ENCODE data around the gene GNA14. TPM values are rescaled to one million over a fixed set of nuclear protein-coding genes. Genes with fewer than 3 reads are reported as not detected.

Gene GNA14
- total and polyA plus RNA-seq, 2 donors (not counting 3 experiments of a cell fraction or from before 2014, with no cell fraction given) = 2.1 to 3.3 TPM

- FAIRE-seq = peak; percentile 85
- intact Hi-C loops (cut with micrococcal nuclease) = loop anchor here (1.0 to 5.0 kb wide), 2 partner anchors 49 to 88 kb away; no protein-coding TSS in a partner anchor
- CTCF ChIA-PET = interaction anchor here (0.9 to 1.9 kb wide), 14 partner anchors 10 to 458 kb away, joined by 3 to 30 read pairs (median 5); partner anchors contain the start of gene GNA14
Measured at GRCh38 chr9:77663754-77664153, 15.6 kb upstream of the GNA14 start.

DNA sequence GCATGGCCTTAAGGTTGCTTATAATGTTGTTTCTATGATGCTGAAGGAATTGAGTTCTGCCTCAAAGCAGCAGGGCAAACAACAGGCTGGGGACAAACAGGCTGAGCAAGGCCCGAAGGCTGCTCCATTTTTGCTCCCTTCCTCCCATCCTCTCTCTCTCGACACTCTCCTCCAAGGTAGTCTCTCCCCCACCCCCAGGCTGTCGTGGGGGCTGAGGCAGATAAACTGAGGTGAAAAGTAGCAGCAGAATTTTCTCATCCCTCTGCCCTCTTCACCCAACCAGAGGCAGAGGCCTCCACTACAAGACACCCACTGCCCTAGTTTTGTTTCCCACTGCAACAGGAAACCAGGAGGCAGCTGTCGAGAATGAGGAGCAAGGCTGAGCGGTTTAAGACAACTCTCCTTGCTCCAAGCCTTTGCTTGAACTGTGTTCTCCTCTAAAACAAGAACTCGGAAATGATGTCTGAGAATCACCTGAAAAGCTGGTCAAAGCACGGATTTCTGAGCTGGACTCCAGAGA is 13.5 kb upstream of the GNA14 start:
- H4K20me1 ChIP-seq (replicated peaks; ENCODE audit: control insufficient read depth, extremely low read depth, insufficient read depth, low read length) = no peaks in the 10 kb centered on the region
- TF ChIP-seq POLR2A (IDR thresholded peaks at IDR 0.05; ENCODE audit: low read depth, low read length) (no peak), FOS (IDR thresholded peaks at IDR 0.05; ENCODE audit: borderline replicate concordance, insufficient read depth, low read length) (no peak), JUN (IDR thresholded peaks at IDR 0.05; ENCODE audit: borderline replicate concordance, insufficient read depth, insufficient read length, low read depth) (no peak), GATA2 (IDR thresholded peaks at IDR 0.05; ENCODE audit: insufficient read depth, insufficient read length, low read depth, low read length) (no peak)
- TF ChIP-seq, protein P1, sequence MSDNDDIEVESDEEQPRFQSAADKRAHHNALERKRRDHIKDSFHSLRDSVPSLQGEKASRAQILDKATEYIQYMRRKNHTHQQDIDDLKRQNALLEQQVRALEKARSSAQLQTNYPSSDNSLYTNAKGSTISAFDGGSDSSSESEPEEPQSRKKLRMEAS (IDR thresholded peaks at IDR 0.05; ENCODE audit: insufficient read depth, insufficient read length) = no peak
- TF ChIP-seq, protein P2, sequence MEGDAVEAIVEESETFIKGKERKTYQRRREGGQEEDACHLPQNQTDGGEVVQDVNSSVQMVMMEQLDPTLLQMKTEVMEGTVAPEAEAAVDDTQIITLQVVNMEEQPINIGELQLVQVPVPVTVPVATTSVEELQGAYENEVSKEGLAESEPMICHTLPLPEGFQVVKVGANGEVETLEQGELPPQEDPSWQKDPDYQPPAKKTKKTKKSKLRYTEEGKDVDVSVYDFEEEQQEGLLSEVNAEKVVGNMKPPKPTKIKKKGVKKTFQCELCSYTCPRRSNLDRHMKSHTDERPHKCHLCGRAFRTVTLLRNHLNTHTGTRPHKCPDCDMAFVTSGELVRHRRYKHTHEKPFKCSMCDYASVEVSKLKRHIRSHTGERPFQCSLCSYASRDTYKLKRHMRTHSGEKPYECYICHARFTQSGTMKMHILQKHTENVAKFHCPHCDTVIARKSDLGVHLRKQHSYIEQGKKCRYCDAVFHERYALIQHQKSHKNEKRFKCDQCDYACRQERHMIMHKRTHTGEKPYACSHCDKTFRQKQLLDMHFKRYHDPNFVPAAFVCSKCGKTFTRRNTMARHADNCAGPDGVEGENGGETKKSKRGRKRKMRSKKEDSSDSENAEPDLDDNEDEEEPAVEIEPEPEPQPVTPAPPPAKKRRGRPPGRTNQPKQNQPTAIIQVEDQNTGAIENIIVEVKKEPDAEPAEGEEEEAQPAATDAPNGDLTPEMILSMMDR (IDR thresholded peaks at IDR 0.05; ENCODE audit: extremely low read depth in 1 of 2, insufficient read depth in 1 of 2, low read depth in 1 of 2, low read length in 2 of 2) = no peak
- FAIRE-seq = no peak
- intact Hi-C loops (cut with micrococcal nuclease) = loop anchor here (5.0 kb wide), 1 partner anchor 51 kb away; no protein-coding TSS in a partner anchor
- no peaks in the 10 kb centered on the region for H3K27me3 ChIP-seq (ENCODE audit: control insufficient read depth in 2 of 2, insufficient read depth in 2 of 2, low read length in 2 of 2)
- no peaks in the 10 kb centered on the region for H3K9me3 ChIP-seq (replicated peaks; ENCODE audit: control insufficient read depth, insufficient read depth, low read length)
- H3K4me1 ChIP-seq (ENCODE audit: control insufficient read depth, extremely low read depth, insufficient read depth, low read length) = peaks cover 9% of the 10 kb centered on the region
- no peak overlapping the region for H3K4me3 ChIP-seq (replicated peaks in 1 of 3; ENCODE audit: insufficient read depth in 1 of 3, low read depth in 1 of 3, low read length in 3 of 3)
- H3K4me2 ChIP-seq (ENCODE audit: insufficient read depth, low read length) = no peak overlapping the region
- no peaks in the 10 kb centered on the region for H3K36me3 ChIP-seq (ENCODE audit: control insufficient read depth in 2 of 2, extremely low read depth in 1 of 2, insufficient read depth in 2 of 2, low read length in 2 of 2)
- no peak overlapping the region for H3K27ac ChIP-seq (ENCODE audit: insufficient read depth, low read depth, low read length)
- POLR2A ChIA-PET = no interaction called here
- BruUV-seq (replicated peaks) = no TSS peak
- DNase-seq (ENCODE audit: low read depth, low spot score) = no peak
- CTCF ChIA-PET = interaction anchor here (1.1 to 1.4 kb wide), 2 partner anchors 90 to 370 kb away, joined by 4 read pairs; no protein-coding TSS in a partner anchor
- no peak overlapping the region for H2AFZ ChIP-seq (ENCODE audit: low read depth, low read length)
- no peaks in the 10 kb centered on the region for H3K79me2 ChIP-seq (ENCODE audit: control insufficient read depth, insufficient read depth, low read length)
- no peak overlapping the region for H3K9ac ChIP-seq (replicated peaks; ENCODE audit: extremely low read depth, insufficient read depth, low read length)
- H3K9me1 ChIP-seq (replicated peaks; ENCODE audit: control insufficient read depth, extremely low read depth, insufficient read depth, low read length) = no peaks in the 10 kb centered on the region
- dilution Hi-C loops (cut with MboI; ENCODE audit: extremely low pct_ligation_motif_present, low sequenced_read_pairs) = no loop called here

More at GRCh38 chr9:77663754-77664153, 15.6 kb upstream of the GNA14 start:
- no peaks in the 10 kb centered on the region for H3K79me2 ChIP-seq (ENCODE audit: control insufficient read depth, insufficient read depth, low read length)
- no peak overlapping the region for H3K9ac ChIP-seq (replicated peaks; ENCODE audit: extremely low read depth, insufficient read depth, low read length)
- H3K9me3 ChIP-seq (replicated peaks; ENCODE audit: control insufficient read depth, insufficient read depth, low read length) = no peaks in the 10 kb centered on the region
- H4K20me1 ChIP-seq (replicated peaks; ENCODE audit: control insufficient read depth, extremely low read depth, insufficient read depth, low read length) = no peaks in the 10 kb centered on the region
- dilution Hi-C loops (cut with MboI; ENCODE audit: extremely low pct_ligation_motif_present, low sequenced_read_pairs) = no loop called here
- H3K27ac ChIP-seq (ENCODE audit: insufficient read depth, low read depth, low read length) = no peak overlapping the region
- no TSS peak for BruUV-seq (replicated peaks)
- POLR2A ChIA-PET = no interaction called here
- H3K4me3 ChIP-seq (replicated peaks in 1 of 3; ENCODE audit: insufficient read depth in 1 of 3, low read depth in 1 of 3, low read length in 3 of 3) = no peak overlapping the region
- H2AFZ ChIP-seq (ENCODE audit: low read depth, low read length) = no peak overlapping the region
- H3K27me3 ChIP-seq (ENCODE audit: control insufficient read depth in 2 of 2, insufficient read depth in 2 of 2, low read length in 2 of 2) = no peaks in the 10 kb centered on the region
- peak; percentile 78 for DNase-seq (ENCODE audit: low read depth, low spot score)
- no peaks in the 10 kb centered on the region for H3K36me3 ChIP-seq (ENCODE audit: control insufficient read depth in 2 of 2, extremely low read depth in 1 of 2, insufficient read depth in 2 of 2, low read length in 2 of 2)
- TF ChIP-seq POLR2AphosphoS5 (IDR thresholded peaks at IDR 0.05; ENCODE audit: insufficient read depth, low read depth, low read length) = no peak
- TF ChIP-seq JUN (IDR thresholded peaks at IDR 0.05; ENCODE audit: borderline replicate concordance, insufficient read depth, insufficient read length, low read depth) = no peak
- TF ChIP-seq EZH2 (IDR thresholded peaks at IDR 0.05; ENCODE audit: borderline replicate concordance, low read depth, low read length, severe bottlenecking) = no peak
- TF ChIP-seq, protein P1 (IDR thresholded peaks at IDR 0.05; ENCODE audit: insufficient read depth, insufficient read length) = no peak
- no peak for TF ChIP-seq POLR2A (IDR thresholded peaks at IDR 0.05; ENCODE audit: low read depth, low read length)
- TF ChIP-seq FOS (IDR thresholded peaks at IDR 0.05; ENCODE audit: borderline replicate concordance, insufficient read depth, low read length) = no peak
- TF ChIP-seq MYC (IDR thresholded peaks at IDR 0.05; ENCODE audit: low read depth, low read length) = no peak
- no peaks in the 10 kb centered on the region for H3K9me1 ChIP-seq (replicated peaks; ENCODE audit: control insufficient read depth, extremely low read depth, insufficient read depth, low read length)
- peak overlapping the region; percentile 43 for H3K4me2 ChIP-seq (ENCODE audit: insufficient read depth, low read length)
- peaks cover 9% of the 10 kb centered on the region for H3K4me1 ChIP-seq (ENCODE audit: control insufficient read depth, extremely low read depth, insufficient read depth, low read length)
